AG04449 (cell line): Measurements from ENCODE around the gene HIGD1A.

Experiments
- CTCF ChIA-PET: fragments of 350-600 bp; formaldehyde crosslinking; extraction: SDS; loops from one replicate; lab custom pipeline; 2021; ENCODE audit warnings: antibody characterized with exemption; lab: Yijun Ruan, JAX
- POLR2A ChIA-PET: fragments of 400-600, 350-600 bp; formaldehyde crosslinking; extraction: SDS; loops from one replicate; lab custom pipeline; 2020; ENCODE audit warnings: antibody characterized with exemption, inconsistent platforms; lab: Yijun Ruan, JAX
- DNase-seq: peaks from one replicate; pipeline ENCODE4 v3.0.0-alpha.2; 2010; ENCODE audit warnings: low read depth, low spot score
- H3K4me3 ChIP-seq: 2 replicates; pipeline ENCODE4 v1.5.1; 2011; ENCODE audit warnings: low read depth, mild to moderate bottlenecking, control low read depth, low read length
- CTCF ChIP-seq: IDR thresholded peaks from one replicate; pipeline ENCODE4 v1.5.1; 2011; ENCODE audit warnings: mild to moderate bottlenecking, moderate library complexity, low read length, control low read depth, inconsistent platforms; ENCODE audit not compliant: insufficient read depth; ENCODE audit errors: missing control alignments

HIGD1A gene

GRCh38 chr3:42741796-42742195 lies 62.5 kb downstream of the HIGD1A start:
- ChIA-PET CTCF (interaction anchor here (0.8 to 7.8 kb wide), 4 partner anchors 8 to 195 kb away, joined by 3 to 67 read pairs (median 6); no protein-coding TSS in a partner anchor), POLR2A (no interaction called here)
- TF ChIP-seq CTCF = no peak
- no peak overlapping the region for H3K4me3 ChIP-seq
- DNase-seq = no peak

GRCh38 chr3:42739401-42740158 lies 64.7 kb downstream of the HIGD1A start:
- CTCF ChIA-PET = no interaction called here
- POLR2A ChIA-PET = no interaction called here
- no peak overlapping the region for H3K4me3 ChIP-seq
- no peak for TF ChIP-seq CTCF
- no peak for DNase-seq

- POLR2A ChIA-PET = no interaction called here
- no peak for DNase-seq
- no peak overlapping the region for H3K4me3 ChIP-seq
- TF ChIP-seq CTCF = no peak
- CTCF ChIA-PET = interaction anchor here (1.2 kb wide), 1 partner anchor 15 kb away, joined by 3 read pairs; no protein-coding TSS in a partner anchor
These were observed 67.8 kb downstream of the HIGD1A start for GRCh38 chr3:42736531-42736930.

- ChIA-PET POLR2A (no interaction called here), CTCF (interaction anchor here (1.2 kb wide), 1 partner anchor 16 kb away, joined by 3 read pairs; no protein-coding TSS in a partner anchor)
- no peak for TF ChIP-seq CTCF
- no peak overlapping the region for H3K4me3 ChIP-seq
- DNase-seq = no peak
These were observed 68.2 kb downstream of the HIGD1A start for GRCh38 chr3:42736081-42736480.

GRCh38 chr3:42735615-42736014 lies 68.7 kb downstream of the HIGD1A start:
- CTCF ChIA-PET = interaction anchor here (1.2 to 1.7 kb wide), 2 partner anchors 14 to 16 kb away, joined by 3 to 4 read pairs; no protein-coding TSS in a partner anchor
- no peak for DNase-seq
- POLR2A ChIA-PET = no interaction called here
- H3K4me3 ChIP-seq = no peak overlapping the region
- no peak for TF ChIP-seq CTCF

- ChIA-PET POLR2A (interaction anchor here (0.5 kb wide), 1 partner anchor 44 kb away, joined by 4 read pairs; no protein-coding TSS in a partner anchor), CTCF (interaction anchor here (1.7 kb wide), 1 partner anchor 15 kb away, joined by 4 read pairs; no protein-coding TSS in a partner anchor)
- H3K4me3 ChIP-seq = no peak overlapping the region
- no peak for TF ChIP-seq CTCF
- no peak for DNase-seq
These were observed 69.3 kb downstream of the HIGD1A start for GRCh38 chr3:42735019-42735418.
